NCI-H446 treated with DMSO at 0.1 percent for 48 hours (cell line): Measurements from ENCODE around the gene COL4A1.

ENCODE experiments used
- DNase-seq: peaks from one replicate; lab custom pipeline; 2025; lab: John Stamatoyannopoulos, UW

Gene COL4A1

DNA sequence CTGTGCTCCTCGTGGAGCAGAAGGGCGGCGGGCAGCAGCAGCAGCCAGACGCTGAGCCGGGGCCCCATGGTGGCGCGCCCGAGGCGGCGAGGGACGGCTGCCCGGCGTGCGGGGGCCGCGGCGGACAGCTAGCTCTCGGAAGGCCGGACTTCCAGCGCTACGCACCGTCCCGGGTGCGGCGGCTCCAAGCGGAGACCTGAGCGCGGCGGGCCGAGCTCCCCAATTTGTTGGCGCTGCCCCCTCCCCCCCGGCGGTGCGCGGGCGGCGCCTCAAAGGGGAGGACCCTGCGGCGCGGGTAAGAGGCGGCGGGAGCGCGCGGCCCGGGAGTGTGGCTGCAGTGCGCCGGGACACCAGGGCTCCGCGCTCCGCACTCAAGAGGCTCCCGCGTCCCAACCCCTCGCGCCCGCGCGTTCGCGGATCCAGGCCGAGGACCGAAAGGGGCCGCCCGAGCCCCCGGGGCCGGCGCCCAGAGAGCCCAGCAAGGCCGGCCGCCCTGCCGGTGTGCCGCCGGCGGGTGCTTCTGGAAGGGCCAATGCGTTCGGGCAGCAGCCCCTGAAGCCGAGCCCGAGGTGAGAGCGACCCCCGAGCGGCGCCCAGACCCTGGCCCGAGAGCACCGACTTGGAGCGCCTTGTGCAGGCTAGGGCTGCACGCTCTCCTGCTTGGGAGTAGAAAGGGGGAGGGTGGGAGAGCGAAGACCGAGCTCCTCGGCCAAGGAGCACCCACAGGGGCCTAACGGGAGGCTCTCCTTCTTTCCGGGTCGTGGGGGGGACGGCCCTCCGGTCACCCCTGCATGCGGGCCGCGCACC, at the start of gene COL4A1, which contains the start of gene COL4A2:
COL4A1 (minus strand) TSS at position 198 of the 807 bp plus-strand sequence; CDS start at position 68, 130 bp downstream.
COL4A2 (plus strand) TSS at position 325 of the 807 bp plus-strand sequence. CDS start 620 bp downstream, outside the sequence.
- DNase-seq, result no peak

DNA sequence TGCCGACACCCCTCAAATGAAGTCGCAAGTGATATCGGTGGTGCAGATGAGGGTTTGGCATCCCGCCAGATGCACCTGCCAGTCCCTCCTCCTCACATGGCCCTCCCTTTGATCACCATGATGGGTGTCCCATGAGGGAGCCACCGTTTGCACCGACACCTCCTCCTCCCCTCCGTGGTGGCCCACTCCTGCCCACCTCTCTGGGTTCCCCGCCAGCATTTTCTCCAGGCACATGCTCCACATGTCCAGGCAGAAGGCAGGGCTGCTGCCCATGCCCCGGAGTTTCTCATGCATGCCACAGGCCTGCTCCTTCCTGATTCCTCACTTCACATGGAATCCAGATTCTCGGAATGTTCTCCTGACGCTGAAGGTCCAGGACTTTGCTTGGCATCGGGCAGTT, 49.4 kb upstream of the COL4A1 start:
- no peak for DNase-seq

DNA sequence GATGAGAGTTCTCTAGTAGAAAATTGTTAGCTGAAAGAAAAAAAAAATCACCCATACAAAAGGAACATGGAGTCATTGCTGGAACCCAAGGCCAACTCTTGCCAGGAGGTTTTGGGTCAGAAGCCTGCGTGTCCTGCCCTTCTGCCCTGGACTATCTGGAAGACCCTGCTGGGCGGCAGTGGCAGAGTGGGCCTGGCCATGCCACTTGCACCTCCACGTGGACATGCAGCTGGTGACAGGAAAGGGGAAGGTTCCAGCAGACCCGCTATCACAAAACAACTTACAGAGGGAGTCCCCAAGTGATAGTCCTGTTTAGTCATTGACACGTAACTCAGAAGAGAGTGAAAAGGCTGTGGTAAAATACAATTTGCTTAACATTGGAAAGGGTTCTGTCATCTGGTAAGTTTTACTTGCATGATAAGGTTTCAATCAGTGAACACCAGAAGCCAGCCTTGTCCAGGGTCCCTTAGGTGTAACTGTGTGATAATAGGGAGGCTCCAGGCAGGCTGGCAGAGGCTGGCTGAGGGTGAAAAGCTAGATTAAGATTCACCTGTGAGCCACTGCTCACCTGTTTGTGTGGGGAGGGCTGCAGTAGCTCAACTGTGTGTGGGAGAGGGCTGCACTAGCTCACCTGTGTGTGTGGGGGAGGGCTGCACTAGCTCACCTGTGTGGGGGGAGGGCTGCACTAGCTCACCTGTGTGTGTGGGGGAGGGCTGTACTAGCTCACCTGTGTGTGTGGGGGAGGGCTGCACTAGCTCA, 47.9 kb upstream of the COL4A1 start:
- no peak for DNase-seq

DNA sequence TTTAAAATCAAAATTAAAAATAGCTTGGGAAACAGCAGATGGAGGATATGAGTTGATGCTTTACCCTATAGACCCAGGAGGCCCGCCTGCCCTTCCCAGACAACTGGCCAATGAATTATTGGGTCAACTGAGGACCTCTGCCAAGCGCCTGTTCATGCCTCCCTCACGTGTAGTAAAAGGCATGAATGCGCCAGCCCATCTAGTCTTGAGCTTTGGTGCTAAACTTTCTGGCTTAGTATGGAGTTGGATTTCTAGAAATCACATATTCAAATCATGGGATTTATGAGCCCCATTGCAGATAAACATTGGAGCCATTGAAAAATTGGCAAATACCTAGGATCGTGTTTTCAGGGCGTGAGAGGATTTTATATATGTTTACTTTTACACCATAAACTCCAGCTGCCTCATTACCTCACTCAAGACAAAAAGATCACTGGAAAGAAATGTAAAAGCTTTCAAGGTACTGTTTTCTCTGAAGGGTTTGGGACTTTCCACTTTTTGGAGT, 47.2 kb upstream of the COL4A1 start:
- no peak for DNase-seq

DNA sequence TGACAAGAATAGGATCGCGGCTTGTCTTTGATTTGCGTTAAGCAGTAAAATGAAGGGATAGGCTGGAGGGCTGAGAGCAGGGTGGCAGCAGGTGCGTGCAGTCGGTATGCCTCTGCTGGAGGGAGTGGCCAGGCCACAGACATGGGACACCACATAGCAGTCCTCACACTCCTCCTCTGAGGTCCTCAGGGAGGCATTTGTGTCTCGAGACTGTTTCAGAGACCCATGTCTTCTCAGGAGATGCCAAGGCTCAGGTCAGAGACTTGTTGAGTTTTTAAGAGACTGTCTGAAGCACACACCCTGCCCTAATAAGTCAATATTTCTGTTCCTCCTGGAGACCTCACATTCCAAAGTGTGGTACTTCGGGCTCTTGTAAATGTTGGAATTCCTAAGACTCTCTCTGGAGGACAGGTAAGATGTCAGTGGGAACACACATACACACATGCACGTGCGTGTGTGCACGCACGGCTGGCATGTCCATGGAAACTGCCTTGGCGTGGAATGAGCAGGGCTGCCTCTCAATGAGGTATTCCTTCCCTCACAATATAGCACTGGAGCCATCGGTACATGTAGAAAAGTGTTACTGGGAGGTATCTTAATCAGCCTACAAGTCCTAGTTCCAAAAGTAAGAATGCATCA, 46.5 kb upstream of the COL4A1 start:
- DNase-seq, result no peak

DNA sequence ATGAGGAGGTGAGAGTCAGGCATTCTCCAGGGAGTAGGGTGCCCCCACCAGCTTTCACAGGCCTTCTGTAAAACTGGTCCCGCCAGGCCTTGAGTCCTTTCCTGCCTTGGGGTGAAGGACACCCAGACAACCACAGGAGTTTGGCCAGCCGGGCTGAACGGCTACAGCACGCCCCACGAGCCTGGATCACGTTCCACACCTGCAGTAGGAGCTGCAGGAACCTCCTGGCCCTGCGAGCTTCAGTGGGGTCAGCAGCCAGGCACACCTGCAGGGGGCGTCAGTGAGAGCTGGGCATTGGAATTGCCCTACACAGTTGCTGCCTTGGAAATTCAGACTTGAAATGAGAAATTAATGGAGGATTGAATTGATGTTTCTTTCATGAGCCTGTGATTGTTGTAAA, 45.8 kb upstream of the COL4A1 start:
- DNase-seq, result no peak

DNA sequence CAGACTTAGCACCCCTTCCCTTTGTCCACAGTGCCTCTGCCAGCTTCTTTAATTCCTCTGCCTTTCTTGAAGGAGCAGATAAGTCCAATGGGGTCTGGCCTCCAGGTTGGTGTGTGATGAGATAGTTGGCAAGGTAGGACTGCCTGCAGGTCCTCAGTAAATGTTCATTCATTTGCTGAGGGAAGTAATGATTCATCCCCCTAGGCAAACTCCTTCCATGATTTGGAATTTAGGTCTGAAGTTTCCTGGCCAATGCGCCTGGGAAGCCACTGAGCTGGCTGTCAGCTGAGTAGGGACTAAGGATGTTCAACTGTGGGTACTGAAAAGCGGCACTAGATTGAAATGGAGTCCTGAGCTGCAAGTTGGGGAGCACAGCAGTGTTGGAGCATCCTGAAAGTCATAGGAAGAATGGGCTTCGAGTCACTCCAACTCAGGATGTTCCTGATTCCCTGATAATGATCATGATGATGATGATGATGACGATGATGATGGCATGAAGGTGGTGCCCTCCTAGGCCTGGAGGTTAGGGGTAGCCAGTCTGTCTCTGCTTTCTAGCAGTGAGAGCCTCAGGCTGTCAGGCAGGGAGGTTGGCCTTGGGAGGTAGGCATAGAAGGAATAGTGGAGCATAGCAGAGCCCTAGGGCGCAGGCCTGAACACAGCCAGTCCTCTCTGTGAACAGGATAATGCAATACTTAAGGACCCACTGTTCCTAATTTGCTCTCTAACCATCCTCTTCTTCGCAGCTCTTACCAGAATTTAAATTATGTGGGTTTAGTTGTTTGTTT, 44.9 kb upstream of the COL4A1 start:
- DNase-seq, result no peak

DNA sequence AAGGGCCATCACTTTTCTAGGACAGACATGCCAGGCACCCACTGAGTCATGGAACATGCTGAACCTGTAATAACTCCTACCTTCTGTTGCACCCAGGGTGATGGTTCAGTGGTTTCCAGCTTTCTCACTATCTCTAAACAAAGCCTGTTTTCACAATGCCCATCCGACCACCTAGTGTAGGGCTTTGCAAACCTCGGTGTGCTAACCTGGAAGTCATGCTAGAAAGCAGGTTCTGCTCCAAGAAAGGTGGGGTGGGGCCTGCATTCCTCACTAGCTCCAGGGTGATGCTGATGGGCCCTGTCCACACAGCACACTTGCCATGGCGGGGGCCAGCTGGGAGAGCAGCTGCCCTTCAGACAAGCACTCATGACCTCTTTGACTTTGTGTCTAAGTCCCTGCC, 43.6 kb upstream of the COL4A1 start:
- no peak for DNase-seq

DNA sequence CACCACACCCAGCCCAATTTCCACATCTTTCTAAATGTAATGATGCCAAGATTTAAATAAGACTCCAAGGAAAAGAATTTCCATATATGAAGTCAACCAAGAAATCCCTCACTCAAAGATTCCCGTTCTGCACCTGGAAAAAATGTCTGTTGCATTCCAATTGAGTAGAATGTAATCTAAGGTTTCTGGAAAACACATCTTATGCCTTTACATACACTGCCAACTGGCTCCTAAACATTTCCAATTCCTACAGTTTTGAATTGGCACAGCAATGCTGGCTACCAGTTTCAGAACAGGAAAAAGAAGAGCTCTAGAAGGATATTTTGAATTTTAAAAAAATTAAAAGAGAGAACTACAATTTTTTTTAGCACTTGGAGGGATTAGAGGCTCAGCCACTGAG, 43.1 kb upstream of the COL4A1 start:
- no peak for DNase-seq

DNA sequence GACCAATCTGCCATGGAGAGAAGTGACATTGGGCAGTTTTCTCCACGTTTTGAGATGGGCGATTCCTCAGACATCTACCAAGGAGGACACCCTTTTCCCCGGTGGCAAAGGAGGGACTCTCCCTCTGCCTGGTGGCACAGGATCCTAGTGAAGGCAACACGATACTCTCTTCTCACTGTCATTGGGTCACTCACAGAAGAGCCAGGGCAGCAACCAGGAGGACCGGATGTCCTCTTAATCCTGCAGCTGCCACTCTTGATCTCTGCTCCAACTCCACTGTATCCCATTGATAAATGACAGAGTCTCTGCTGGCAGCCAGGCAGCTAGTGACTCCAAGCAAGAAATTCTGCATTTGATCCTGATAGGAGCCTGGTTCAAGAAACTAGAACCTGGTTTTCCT, 42.3 kb upstream of the COL4A1 start:
- DNase-seq, result no peak

DNA sequence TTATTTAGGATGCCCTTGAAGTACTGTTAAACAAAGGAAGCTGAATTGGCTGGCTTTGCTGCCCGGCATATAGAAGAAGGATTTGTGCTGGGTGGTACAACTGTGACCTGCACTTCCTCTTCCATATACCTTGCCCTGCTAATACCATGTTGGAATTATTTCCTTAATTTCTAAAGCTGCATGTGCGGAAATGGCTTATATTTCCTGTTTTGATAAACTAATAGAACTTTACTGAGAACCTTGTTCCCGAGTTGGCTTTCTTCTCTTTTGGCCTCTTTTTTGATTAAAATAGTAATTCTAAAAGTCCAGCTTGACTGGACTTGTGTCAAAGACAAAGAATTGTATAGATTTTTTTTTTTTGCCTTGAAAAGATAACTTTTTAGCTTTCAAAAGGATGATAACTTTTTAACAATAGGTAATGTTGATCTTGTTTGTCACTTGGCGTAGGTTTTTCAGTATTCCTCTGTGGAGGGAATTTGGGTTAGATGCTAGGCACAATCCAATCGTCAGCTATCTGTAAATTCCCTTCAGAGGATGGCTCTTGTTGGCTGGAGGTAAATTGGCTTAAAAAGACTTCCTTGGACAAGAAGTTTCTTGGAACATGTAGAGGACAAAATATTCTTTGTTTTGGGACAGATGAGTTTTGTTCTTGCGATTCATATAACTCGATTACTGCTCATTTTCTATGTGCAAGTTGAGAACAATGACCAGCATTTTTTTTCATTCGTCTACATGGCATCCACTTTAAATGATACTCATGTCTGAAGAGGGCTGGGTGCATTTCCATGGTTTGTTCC, 41.5 kb upstream of the COL4A1 start:
- no peak for DNase-seq

DNA sequence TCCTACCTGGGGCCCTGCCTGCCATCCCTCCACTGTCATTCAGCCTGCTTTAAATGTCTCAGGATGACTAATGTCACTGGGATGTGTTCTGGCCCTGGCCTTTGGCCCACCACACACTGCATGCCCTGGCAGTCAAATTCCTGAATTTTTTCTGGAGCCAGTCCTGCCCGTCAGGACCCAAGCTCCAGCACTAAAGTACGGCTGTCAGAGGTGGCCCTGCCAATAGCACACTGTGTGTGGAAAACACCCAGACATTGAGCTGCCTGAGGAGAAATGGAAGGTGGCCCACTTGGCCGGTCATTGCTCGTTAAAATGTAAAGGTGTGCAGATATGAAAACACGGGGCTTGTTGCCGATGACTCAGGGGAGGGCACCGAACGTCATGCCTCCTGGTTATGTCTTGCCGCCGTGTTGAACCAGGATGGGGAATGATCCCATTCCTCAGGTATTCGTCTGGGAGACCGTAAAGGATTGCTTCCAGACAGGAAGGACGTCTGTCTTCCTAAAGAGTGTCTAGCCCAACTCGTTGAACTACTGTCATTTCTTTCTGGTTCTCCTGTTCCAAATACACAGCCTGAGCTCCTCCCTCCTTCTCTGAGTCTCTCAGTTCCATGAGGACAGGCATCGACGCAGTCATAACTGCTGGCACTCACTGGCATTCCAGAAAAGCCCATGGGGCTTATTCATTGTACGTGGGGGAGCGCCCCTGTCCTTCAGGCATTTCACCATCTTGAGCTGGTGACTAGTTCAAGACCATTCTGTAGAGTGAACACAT, 40.8 kb upstream of the COL4A1 start:
- no peak for DNase-seq

DNA sequence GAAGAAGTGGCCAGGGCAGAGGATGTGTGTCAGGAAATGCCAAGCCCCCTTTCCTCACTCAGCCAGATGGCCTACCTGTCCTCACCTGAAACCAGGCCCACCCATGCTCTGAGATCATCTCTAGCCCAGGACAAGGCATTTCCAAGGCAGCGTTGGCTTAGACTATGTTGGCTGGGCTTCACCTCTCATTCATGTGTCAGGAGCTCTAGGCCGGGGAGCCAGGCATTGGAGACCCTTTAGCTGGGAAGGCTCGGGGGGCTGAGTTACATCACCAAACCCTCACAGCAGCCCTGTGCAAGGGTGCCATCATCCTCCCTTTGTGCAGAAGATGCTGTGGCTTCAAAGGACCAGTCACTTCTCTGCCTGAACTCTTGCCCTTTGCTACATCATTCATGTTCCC, 40.1 kb upstream of the COL4A1 start:
- DNase-seq, result no peak

DNA sequence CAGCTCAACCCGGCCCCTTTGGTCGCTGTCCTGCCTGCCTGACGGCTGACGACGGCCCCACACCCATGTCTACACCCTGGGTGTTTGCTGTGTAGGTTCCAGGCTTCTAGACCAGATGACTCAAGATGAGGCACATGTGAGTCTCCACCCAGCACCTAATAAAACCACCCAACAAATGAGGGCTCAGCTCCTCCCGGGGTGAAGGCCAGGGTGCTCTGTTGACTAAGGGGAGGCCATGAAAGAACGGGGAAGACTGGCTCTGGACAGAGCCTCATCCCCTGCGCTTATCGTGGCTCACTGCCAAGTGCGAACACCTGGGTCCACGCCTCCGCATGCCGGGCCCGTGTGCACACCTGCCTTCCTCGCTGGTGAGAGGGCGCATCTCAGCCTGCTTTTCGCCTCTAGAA, 39.7 kb upstream of the COL4A1 start:
- DNase-seq, result no peak

DNA sequence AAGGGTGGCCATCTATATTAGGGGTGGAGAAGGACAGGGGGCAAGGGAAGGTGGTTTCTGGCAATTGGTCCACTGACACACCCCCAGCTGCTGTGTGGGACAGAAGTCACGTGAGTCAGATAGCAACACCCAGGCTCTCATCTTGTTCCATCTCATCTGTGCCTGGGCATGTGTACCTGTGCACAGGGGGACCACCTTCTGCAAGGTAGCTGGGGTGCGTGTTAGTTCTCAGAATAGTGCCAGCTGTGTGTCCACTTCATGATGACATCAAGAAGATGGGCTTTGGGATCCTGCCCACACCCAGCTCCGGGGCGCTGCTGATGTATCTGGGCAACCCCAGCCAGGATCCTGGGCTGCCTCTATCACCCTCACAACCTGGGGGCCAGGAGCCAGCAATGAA, 38.7 kb upstream of the COL4A1 start:
- DNase-seq, result no peak

DNA sequence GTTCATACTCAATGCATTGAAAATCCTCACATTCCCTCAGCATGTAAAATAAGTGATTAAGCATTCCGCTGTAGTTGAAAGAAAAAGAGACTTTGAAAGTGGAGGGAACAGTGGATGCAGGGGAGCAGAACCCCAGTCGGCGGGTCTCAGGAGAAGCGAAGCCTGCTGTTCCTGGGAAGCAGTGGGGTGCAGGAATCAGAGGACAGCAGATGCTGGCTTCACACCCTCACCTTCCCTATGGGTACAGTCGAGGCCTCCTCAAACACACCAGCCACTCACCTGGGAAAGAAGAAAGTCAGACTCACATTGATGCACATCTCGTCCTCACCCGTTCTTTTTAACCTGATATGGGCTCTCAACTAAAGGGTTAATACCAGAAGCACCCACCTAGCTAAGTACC, 38.3 kb upstream of the COL4A1 start:
- no peak for DNase-seq

DNA sequence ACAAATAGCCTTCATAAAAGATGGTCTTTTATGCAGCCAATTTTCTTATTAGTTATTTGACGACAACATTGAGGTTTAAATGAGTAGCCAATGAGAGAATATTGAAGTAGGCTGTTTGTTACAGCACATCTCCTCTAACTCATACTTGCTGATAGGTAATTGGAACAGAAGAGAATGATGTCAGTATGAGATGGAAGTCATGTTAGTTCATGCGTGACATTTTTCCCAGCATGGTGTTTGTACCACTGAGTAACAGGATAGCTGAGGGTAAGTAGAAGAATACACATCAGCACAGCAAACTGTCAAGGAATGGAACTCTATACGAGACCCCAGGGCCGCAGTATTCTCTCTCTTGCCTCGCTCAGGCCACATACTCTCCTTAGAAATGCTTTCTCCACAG, 37.4 kb upstream of the COL4A1 start:
- no peak for DNase-seq

DNA sequence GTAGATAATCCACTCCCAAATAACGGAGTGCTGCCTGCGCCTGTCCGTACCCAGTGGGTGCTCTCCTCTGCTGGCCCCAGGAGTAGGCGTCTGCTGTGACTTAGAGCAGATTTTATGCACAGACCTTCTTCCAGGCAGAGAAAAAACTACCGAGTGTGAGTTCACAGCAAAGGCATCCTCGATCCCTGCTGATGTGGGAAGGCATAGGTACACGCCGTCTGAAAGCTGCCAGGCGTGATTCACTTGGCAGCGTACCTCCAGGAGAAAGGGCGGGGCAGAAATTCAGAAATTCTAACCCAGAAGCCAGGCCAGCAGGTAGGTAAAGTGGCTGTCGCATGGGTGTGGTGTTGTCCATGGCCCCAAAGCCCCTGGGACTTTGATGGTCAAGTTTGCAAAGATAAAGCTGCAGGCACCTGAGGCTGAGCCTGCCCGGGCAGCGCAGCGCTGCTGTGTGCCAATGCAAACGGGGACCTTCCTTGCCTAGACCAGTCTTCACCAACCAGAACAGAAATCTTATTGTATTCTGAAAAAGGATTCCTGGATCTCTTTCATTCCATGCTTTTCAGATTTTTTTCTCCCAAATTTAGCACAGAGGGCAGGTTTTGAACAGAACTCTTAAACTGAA, 36.4 kb upstream of the COL4A1 start:
- DNase-seq, result no peak

DNA sequence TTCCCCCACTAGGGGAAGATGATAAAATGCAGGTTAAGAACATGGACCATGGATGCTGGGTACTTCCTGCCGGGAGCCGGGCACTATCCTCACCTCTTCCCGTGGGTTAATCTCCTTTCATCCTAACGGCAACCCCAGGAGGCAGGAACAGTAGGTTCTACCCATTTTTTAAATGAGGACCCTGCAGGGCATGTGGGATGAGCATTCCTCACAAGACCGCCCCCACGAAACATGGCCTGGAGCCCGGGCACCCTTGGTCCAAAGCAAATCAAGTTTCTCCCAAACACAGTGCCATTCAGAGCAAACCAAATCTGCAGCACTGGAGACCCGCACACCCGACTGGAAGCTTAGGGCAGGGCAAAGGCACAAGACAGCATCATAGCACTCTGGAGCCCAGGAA, 35.5 kb upstream of the COL4A1 start:
- DNase-seq, result no peak
